ENCODE data around the gene LRRIQ3.

Gene LRRIQ3

DNA sequence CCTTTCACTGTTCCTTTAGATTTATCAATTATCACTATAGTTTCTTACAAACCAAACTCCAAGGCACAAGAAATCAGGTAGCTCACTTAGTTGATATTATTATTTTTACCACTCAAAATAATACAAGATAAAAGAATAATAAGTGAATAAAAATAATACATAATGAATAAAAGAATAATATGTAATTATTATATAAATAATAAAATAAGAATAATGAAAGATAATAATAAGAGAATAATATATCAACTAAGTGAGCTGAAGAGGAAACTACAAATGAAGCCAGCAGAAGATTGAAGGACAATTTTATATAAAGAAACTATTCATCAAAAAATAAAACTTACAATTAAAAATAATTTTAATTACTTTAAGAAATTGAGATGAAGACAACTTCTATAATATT, 90.6 kb downstream of the LRRIQ3 start:
- Histone ChIP-seq H4K5ac (ENCODE audit: low read length) (no peak overlapping the region), H3K79me1 (ENCODE audit: low read length) (no peaks in the 10 kb centered on the region), H3K79me2 (ENCODE audit: control insufficient read depth, insufficient read depth, low read length) (no peaks in the 10 kb centered on the region), H3K56ac (ENCODE audit: low read length) (no peak overlapping the region), H3K27ac (ENCODE audit: low read depth, low read length) (no peak overlapping the region), H3K36me3 (ENCODE audit: control insufficient read depth, insufficient read depth, low read length) (no peaks in the 10 kb centered on the region), H2BK120ac (ENCODE audit: low read depth, low read length) (no peak overlapping the region), H2AK5ac (ENCODE audit: low read length) (no peak overlapping the region), H3K27me3 (ENCODE audit: insufficient read depth, low read length, poor library complexity) (no peaks in the 10 kb centered on the region), H2BK15ac (replicated peaks; ENCODE audit: low read depth) (no peak overlapping the region), H3K4ac (ENCODE audit: low read depth, low read length) (no peak overlapping the region), H3K4me1 (ENCODE audit: control insufficient read depth, low read depth, low read length) (no peaks in the 10 kb centered on the region), H3K4me3 (ENCODE audit: low read length) (no peak overlapping the region), H3K18ac (ENCODE audit: low read length) (no peak overlapping the region), H3K23ac (ENCODE audit: low read length) (no peak overlapping the region), H3K4me2 (ENCODE audit: low read length) (no peak overlapping the region), H2BK5ac (ENCODE audit: low read length) (no peak overlapping the region), H3K9ac (ENCODE audit: low read length) (no peak overlapping the region), H4K8ac (ENCODE audit: low read depth, low read length) (no peak overlapping the region)
- DNase-seq, result no peak

GRCh38 chr1:74091371-74091770, 106.6 kb downstream of the LRRIQ3 start:
- WGBS (ENCODE audit: extremely low coverage, insufficient coverage, low lambda C conversion rate), result no CpG with 5 or more reads among the region's 1 CpG
- no peak overlapping the region for H4K8ac ChIP-seq (ENCODE audit: low read depth, low read length)
- H3K9ac ChIP-seq (ENCODE audit: low read length), result no peak overlapping the region
- no peak overlapping the region for H2AK5ac ChIP-seq (ENCODE audit: low read length)
- no peak overlapping the region for H3K4ac ChIP-seq (ENCODE audit: low read depth, low read length)
- no peaks in the 10 kb centered on the region for H3K79me2 ChIP-seq (ENCODE audit: control insufficient read depth, insufficient read depth, low read length)
- H2BK5ac ChIP-seq (ENCODE audit: low read length), result no peak overlapping the region
- no peaks in the 10 kb centered on the region for H3K79me1 ChIP-seq (ENCODE audit: low read length)
- H3K56ac ChIP-seq (ENCODE audit: low read length), result no peak overlapping the region
- H3K23ac ChIP-seq (ENCODE audit: low read length), result no peak overlapping the region
- no peak overlapping the region for H3K27ac ChIP-seq (ENCODE audit: low read depth, low read length)
- no peak overlapping the region for H2BK15ac ChIP-seq (replicated peaks; ENCODE audit: low read depth)
- H3K4me3 ChIP-seq (ENCODE audit: low read length), result no peak overlapping the region
- no peak overlapping the region for H4K5ac ChIP-seq (ENCODE audit: low read length)
- H2BK120ac ChIP-seq (ENCODE audit: low read depth, low read length), result no peak overlapping the region
- DNase-seq, result no peak
- H3K18ac ChIP-seq (ENCODE audit: low read length), result no peak overlapping the region
- H3K27me3 ChIP-seq (ENCODE audit: insufficient read depth, low read length, poor library complexity), result no peaks in the 10 kb centered on the region
- no peaks in the 10 kb centered on the region for H3K4me1 ChIP-seq (ENCODE audit: control insufficient read depth, low read depth, low read length)
- H3K36me3 ChIP-seq (ENCODE audit: control insufficient read depth, insufficient read depth, low read length), result no peaks in the 10 kb centered on the region
- no peak overlapping the region for H3K4me2 ChIP-seq (ENCODE audit: low read length)

- H3K23ac ChIP-seq (ENCODE audit: low read length), result no peak overlapping the region
- H3K9ac ChIP-seq (ENCODE audit: low read length), result no peak overlapping the region
- no peak overlapping the region for H4K8ac ChIP-seq (ENCODE audit: low read depth, low read length)
- H3K18ac ChIP-seq (ENCODE audit: low read length), result no peak overlapping the region
- H2BK120ac ChIP-seq (ENCODE audit: low read depth, low read length), result no peak overlapping the region
- no peak overlapping the region for H2AK5ac ChIP-seq (ENCODE audit: low read length)
- H3K4ac ChIP-seq (ENCODE audit: low read depth, low read length), result no peak overlapping the region
- no peak overlapping the region for H3K4me3 ChIP-seq (ENCODE audit: low read length)
- no CpG with 5 or more reads among the region's 1 CpG for WGBS (ENCODE audit: extremely low coverage, insufficient coverage, low lambda C conversion rate)
- no peak overlapping the region for H3K4me2 ChIP-seq (ENCODE audit: low read length)
- no peaks in the 10 kb centered on the region for H3K79me2 ChIP-seq (ENCODE audit: control insufficient read depth, insufficient read depth, low read length)
- H2BK5ac ChIP-seq (ENCODE audit: low read length), result no peak overlapping the region
- no peak overlapping the region for H2BK15ac ChIP-seq (replicated peaks; ENCODE audit: low read depth)
- DNase-seq, result no peak
- no peaks in the 10 kb centered on the region for H3K4me1 ChIP-seq (ENCODE audit: control insufficient read depth, low read depth, low read length)
- H3K56ac ChIP-seq (ENCODE audit: low read length), result no peak overlapping the region
- no peak overlapping the region for H4K5ac ChIP-seq (ENCODE audit: low read length)
- no peaks in the 10 kb centered on the region for H3K79me1 ChIP-seq (ENCODE audit: low read length)
- no peak overlapping the region for H3K27ac ChIP-seq (ENCODE audit: low read depth, low read length)
- no peaks in the 10 kb centered on the region for H3K36me3 ChIP-seq (ENCODE audit: control insufficient read depth, insufficient read depth, low read length)
- no peaks in the 10 kb centered on the region for H3K27me3 ChIP-seq (ENCODE audit: insufficient read depth, low read length, poor library complexity)
These were observed 114.8 kb downstream of the LRRIQ3 start for GRCh38 chr1:74083128-74083527.

DNA sequence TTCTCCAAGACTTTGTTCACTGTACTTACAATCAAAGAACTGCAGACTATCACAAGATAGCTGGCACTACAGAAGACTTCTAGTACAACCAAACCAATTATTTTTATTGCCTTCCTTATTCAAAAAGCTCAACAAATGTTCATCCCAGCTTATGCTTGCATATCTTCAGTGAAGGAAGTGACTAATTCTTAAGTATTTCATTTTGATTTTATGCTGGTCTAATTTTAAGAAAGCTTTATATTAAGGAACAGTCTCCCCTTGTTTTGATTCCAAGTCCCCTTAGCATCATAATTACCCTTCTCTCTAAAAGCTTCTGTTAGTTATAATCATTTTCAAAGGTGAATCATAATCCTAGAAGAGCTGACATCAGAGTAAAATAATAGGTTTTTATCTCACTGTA, 132.9 kb downstream of the LRRIQ3 start:
- H2BK120ac ChIP-seq (ENCODE audit: low read depth, low read length), result no peak overlapping the region
- no peak overlapping the region for H2BK5ac ChIP-seq (ENCODE audit: low read length)
- no peak overlapping the region for H3K18ac ChIP-seq (ENCODE audit: low read length)
- DNase-seq, result no peak
- no peak overlapping the region for H4K8ac ChIP-seq (ENCODE audit: low read depth, low read length)
- H3K4ac ChIP-seq (ENCODE audit: low read depth, low read length), result no peak overlapping the region
- H3K4me3 ChIP-seq (ENCODE audit: low read length), result no peak overlapping the region
- no peaks in the 10 kb centered on the region for H3K4me1 ChIP-seq (ENCODE audit: control insufficient read depth, low read depth, low read length)
- no peak overlapping the region for H4K5ac ChIP-seq (ENCODE audit: low read length)
- no peak overlapping the region for H3K23ac ChIP-seq (ENCODE audit: low read length)
- H3K27ac ChIP-seq (ENCODE audit: low read depth, low read length), result no peak overlapping the region
- H2AK5ac ChIP-seq (ENCODE audit: low read length), result no peak overlapping the region
- H3K56ac ChIP-seq (ENCODE audit: low read length), result no peak overlapping the region
- no peak overlapping the region for H3K9ac ChIP-seq (ENCODE audit: low read length)
- H3K79me2 ChIP-seq (ENCODE audit: control insufficient read depth, insufficient read depth, low read length), result no peaks in the 10 kb centered on the region
- H3K36me3 ChIP-seq (ENCODE audit: control insufficient read depth, insufficient read depth, low read length), result no peaks in the 10 kb centered on the region
- no peaks in the 10 kb centered on the region for H3K79me1 ChIP-seq (ENCODE audit: low read length)
- H2BK15ac ChIP-seq (replicated peaks; ENCODE audit: low read depth), result no peak overlapping the region
- H3K27me3 ChIP-seq (ENCODE audit: insufficient read depth, low read length, poor library complexity), result no peaks in the 10 kb centered on the region
- no peak overlapping the region for H3K4me2 ChIP-seq (ENCODE audit: low read length)

DNA sequence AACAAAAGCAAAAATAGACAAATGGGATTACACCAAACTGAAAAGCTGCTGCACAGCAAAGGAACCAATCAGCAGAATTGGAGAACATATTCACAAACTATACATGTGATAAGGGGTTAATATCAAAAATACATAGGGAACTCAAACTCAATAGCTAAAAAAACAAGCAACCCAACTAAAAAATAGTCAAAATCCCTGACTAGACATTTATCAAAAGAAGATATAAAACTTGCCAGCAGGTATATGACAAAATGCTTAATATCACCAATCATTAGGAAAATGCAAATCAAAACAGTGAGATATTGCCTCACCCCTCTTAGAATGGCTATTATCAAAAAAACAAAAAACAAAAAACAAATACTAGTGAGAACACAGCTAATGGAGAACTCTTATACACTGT, 140.3 kb downstream of the LRRIQ3 start:
- no peak overlapping the region for H2BK120ac ChIP-seq (ENCODE audit: low read depth, low read length)
- H3K79me1 ChIP-seq (ENCODE audit: low read length), result no peaks in the 10 kb centered on the region
- H3K4me2 ChIP-seq (ENCODE audit: low read length), result no peak overlapping the region
- H3K4me3 ChIP-seq (ENCODE audit: low read length), result no peak overlapping the region
- no peak overlapping the region for H4K8ac ChIP-seq (ENCODE audit: low read depth, low read length)
- no peak overlapping the region for H2BK15ac ChIP-seq (replicated peaks; ENCODE audit: low read depth)
- H3K18ac ChIP-seq (ENCODE audit: low read length), result no peak overlapping the region
- no peaks in the 10 kb centered on the region for H3K27me3 ChIP-seq (ENCODE audit: insufficient read depth, low read length, poor library complexity)
- no peak overlapping the region for H3K9ac ChIP-seq (ENCODE audit: low read length)
- H3K4ac ChIP-seq (ENCODE audit: low read depth, low read length), result no peak overlapping the region
- DNase-seq, result no peak
- H3K56ac ChIP-seq (ENCODE audit: low read length), result no peak overlapping the region
- no peaks in the 10 kb centered on the region for H3K36me3 ChIP-seq (ENCODE audit: control insufficient read depth, insufficient read depth, low read length)
- H3K4me1 ChIP-seq (ENCODE audit: control insufficient read depth, low read depth, low read length), result no peaks in the 10 kb centered on the region
- no peak overlapping the region for H3K23ac ChIP-seq (ENCODE audit: low read length)
- H3K27ac ChIP-seq (ENCODE audit: low read depth, low read length), result no peak overlapping the region
- H2AK5ac ChIP-seq (ENCODE audit: low read length), result no peak overlapping the region
- no peaks in the 10 kb centered on the region for H3K79me2 ChIP-seq (ENCODE audit: control insufficient read depth, insufficient read depth, low read length)
- no peak overlapping the region for H4K5ac ChIP-seq (ENCODE audit: low read length)
- H2BK5ac ChIP-seq (ENCODE audit: low read length), result no peak overlapping the region

- Histone ChIP-seq H3K36me3 (ENCODE audit: control insufficient read depth, insufficient read depth, low read length) (no peaks in the 10 kb centered on the region), H4K5ac (ENCODE audit: low read length) (no peak overlapping the region), H3K4me1 (ENCODE audit: control insufficient read depth, low read depth, low read length) (no peaks in the 10 kb centered on the region), H2AK5ac (ENCODE audit: low read length) (no peak overlapping the region), H2BK15ac (replicated peaks; ENCODE audit: low read depth) (no peak overlapping the region), H2BK5ac (ENCODE audit: low read length) (no peak overlapping the region), H3K27me3 (ENCODE audit: insufficient read depth, low read length, poor library complexity) (no peaks in the 10 kb centered on the region), H4K8ac (ENCODE audit: low read depth, low read length) (no peak overlapping the region), H3K56ac (ENCODE audit: low read length) (no peak overlapping the region), H3K9ac (ENCODE audit: low read length) (no peak overlapping the region), H3K79me1 (ENCODE audit: low read length) (no peaks in the 10 kb centered on the region), H3K4me3 (ENCODE audit: low read length) (no peak overlapping the region), H2BK120ac (ENCODE audit: low read depth, low read length) (no peak overlapping the region), H3K79me2 (ENCODE audit: control insufficient read depth, insufficient read depth, low read length) (no peaks in the 10 kb centered on the region), H3K18ac (ENCODE audit: low read length) (no peak overlapping the region), H3K23ac (ENCODE audit: low read length) (no peak overlapping the region), H3K4ac (ENCODE audit: low read depth, low read length) (no peak overlapping the region), H3K4me2 (ENCODE audit: low read length) (no peak overlapping the region), H3K27ac (ENCODE audit: low read depth, low read length) (no peak overlapping the region)
- no CpG with 5 or more reads among the region's 1 CpG for WGBS (ENCODE audit: extremely low coverage, insufficient coverage, low lambda C conversion rate)
- DNase-seq, result no peak
These were observed 144.6 kb downstream of the LRRIQ3 start for GRCh38 chr1:74053407-74053806.
